OCI-LY7 (cell line): ENCODE data around the gene RHBDL1. TPM values are rescaled to one million over a fixed set of nuclear protein-coding genes. Genes with fewer than 3 reads are reported as not detected.

ENCODE experiments used
- BruUV-seq: library from RNA; stranded (reverse); fragments of 400-500 nt; replicated peaks from 2 replicates; lab custom pipeline; 2021; lab: Mats Ljungman, UMichigan
- CTCF ChIA-PET: fragments of 300-600 bp; sonication (Branson Sonifier 250); formaldehyde crosslinking; loops from one replicate; lab custom pipeline; 2022; ENCODE audit warnings: antibody characterized with exemption; ENCODE audit not compliant: unreplicated experiment; lab: Charles Lee
- POLR2A ChIA-PET: fragments of 300-600 bp; sonication (Branson Sonifier 250); formaldehyde crosslinking; loops from one replicate; lab custom pipeline; 2022; ENCODE audit warnings: antibody characterized with exemption; lab: Charles Lee
- DNase-seq: peaks from one replicate; pipeline ENCODE4 v3.0.0-alpha.2; 2015; ENCODE audit warnings: low spot score
- H2AFZ ChIP-seq: fragments of 200-600 bp; sonication (generic), shearing (Covaris generic); 2 replicates; pipeline ENCODE4 v1.6.1; 2014; ENCODE audit warnings: mild to moderate bottlenecking, antibody characterized with exemption, low read length, moderate library complexity
- H3K27ac ChIP-seq: fragments of 200-600 bp; sonication (generic); 2 replicates; pipeline ENCODE4 v1.5.1; 2014; ENCODE audit warnings: mixed run types, low read depth, mild to moderate bottlenecking, moderate library complexity, low read length, inconsistent platforms; ENCODE audit not compliant: poor library complexity, severe bottlenecking
- H3K36me3 ChIP-seq: fragments of 200-600 bp; sonication (generic); 2 replicates; pipeline ENCODE4 v1.6.1; 2014; ENCODE audit warnings: mild to moderate bottlenecking, antibody characterized with exemption, low read length, moderate library complexity, mixed read lengths; ENCODE audit not compliant: insufficient read depth
- H3K4me1 ChIP-seq: fragments of 200-600 bp; sonication (generic); 2 replicates; pipeline ENCODE4 v1.5.1; 2014; ENCODE audit warnings: mild to moderate bottlenecking, low read length; ENCODE audit not compliant: insufficient read depth, poor library complexity, severe bottlenecking
- H3K4me2 ChIP-seq: fragments of 200-600 bp; sonication (generic); 2 replicates; pipeline ENCODE4 v1.6.1; 2014; ENCODE audit warnings: mild to moderate bottlenecking, low read length
- H3K4me3 ChIP-seq: fragments of 200-600 bp; sonication (generic); 2 replicates; pipeline ENCODE4 v1.5.1; 2014; ENCODE audit warnings: mild to moderate bottlenecking, low read depth, low read length; ENCODE audit not compliant: poor library complexity, severe bottlenecking
- H3K79me2 ChIP-seq: fragments of 200-600 bp; sonication (generic); 2 replicates; pipeline ENCODE4 v1.6.1; 2016; ENCODE audit warnings: low read depth, mild to moderate bottlenecking, low read length, moderate library complexity, mixed read lengths; ENCODE audit not compliant: insufficient read depth
- H3K9me2 ChIP-seq: fragments of 200-600 bp; sonication (generic); 2 replicates; pipeline ENCODE4 v1.6.1; 2016; ENCODE audit warnings: mild to moderate bottlenecking, low read length, mixed read lengths; ENCODE audit not compliant: insufficient read depth
- H3K9me3 ChIP-seq: fragments of 200-600 bp; sonication (generic); 2 replicates; pipeline ENCODE4 v1.6.1; 2014; ENCODE audit warnings: mild to moderate bottlenecking, mixed run types, low read length, mixed read lengths
- H4K20me1 ChIP-seq: fragments of 200-600 bp; sonication (generic); 2 replicates; pipeline ENCODE4 v1.6.1; 2014; ENCODE audit warnings: mild to moderate bottlenecking, antibody characterized with exemption, low read length, moderate library complexity, mixed read lengths; ENCODE audit not compliant: insufficient read depth
- CTCF ChIP-seq: fragments of 200-600 bp; sonication (generic); conservative IDR thresholded peaks from 2 replicates; pipeline ENCODE4 v1.5.1; 2014; ENCODE audit warnings: mild to moderate bottlenecking, antibody characterized with exemption, low read length, moderate library complexity, mixed read lengths
- EZH2phosphoT487 ChIP-seq: fragments of 200-600 bp; sonication (generic); IDR thresholded peaks from 2 replicates; pipeline ENCODE4 v1.6.1; 2018; ENCODE audit warnings: low read depth, borderline replicate concordance, mild to moderate bottlenecking, mixed run types, antibody characterized with exemption, low read length, moderate library complexity, mixed read lengths
- intact Hi-C: fragments of 100-400 bp; cut with micrococcal nuclease; formaldehyde crosslinking; loops from one replicate; pipeline ENCODE4 v1.10.0; 2022; ENCODE audit not compliant: unreplicated experiment
- total RNA-seq, 2 experiments: library from RNA; depleted of rRNA in 1 of 2; stranded (reverse); fragments of >200 nt in 1 of 2; shearing (Covaris generic) in 1 of 2; gene quantifications; 2 replicates each; pipeline ENCODE4 v1.2.3, GENCODE V29; 2014 to 2022

RHBDL1 gene
- total RNA-seq, 2 experiments from 2014 or later, result 4.2 TPM

GRCh38 chr16:716768-717325 is 41.4 kb downstream of the RHBDL1 start:
- Histone ChIP-seq H3K4me2 (no peak overlapping the region), H3K9me2 (no peaks in the 10 kb centered on the region), H4K20me1 (no peaks in the 10 kb centered on the region), H3K4me3 (no peak overlapping the region), H2AFZ (no peak overlapping the region), H3K36me3 (no peaks in the 10 kb centered on the region), H3K4me1 (peaks cover 41% of the 10 kb centered on the region), H3K79me2 (no peaks in the 10 kb centered on the region), H3K27ac (no peak overlapping the region), H3K9me3 (no peaks in the 10 kb centered on the region)
- TF ChIP-seq EZH2phosphoT487 (no peak), CTCF (no peak)
- ChIA-PET CTCF (interaction anchor here (1.0 kb wide), 1 partner anchor 72 kb away, joined by 4 read pairs; the partner anchor contains the start of genes CHTF18 and RPUSD1), POLR2A (no interaction called here)
- no TSS peak for BruUV-seq
- intact Hi-C loops, result no loop called here
- no peak for DNase-seq

DNA sequence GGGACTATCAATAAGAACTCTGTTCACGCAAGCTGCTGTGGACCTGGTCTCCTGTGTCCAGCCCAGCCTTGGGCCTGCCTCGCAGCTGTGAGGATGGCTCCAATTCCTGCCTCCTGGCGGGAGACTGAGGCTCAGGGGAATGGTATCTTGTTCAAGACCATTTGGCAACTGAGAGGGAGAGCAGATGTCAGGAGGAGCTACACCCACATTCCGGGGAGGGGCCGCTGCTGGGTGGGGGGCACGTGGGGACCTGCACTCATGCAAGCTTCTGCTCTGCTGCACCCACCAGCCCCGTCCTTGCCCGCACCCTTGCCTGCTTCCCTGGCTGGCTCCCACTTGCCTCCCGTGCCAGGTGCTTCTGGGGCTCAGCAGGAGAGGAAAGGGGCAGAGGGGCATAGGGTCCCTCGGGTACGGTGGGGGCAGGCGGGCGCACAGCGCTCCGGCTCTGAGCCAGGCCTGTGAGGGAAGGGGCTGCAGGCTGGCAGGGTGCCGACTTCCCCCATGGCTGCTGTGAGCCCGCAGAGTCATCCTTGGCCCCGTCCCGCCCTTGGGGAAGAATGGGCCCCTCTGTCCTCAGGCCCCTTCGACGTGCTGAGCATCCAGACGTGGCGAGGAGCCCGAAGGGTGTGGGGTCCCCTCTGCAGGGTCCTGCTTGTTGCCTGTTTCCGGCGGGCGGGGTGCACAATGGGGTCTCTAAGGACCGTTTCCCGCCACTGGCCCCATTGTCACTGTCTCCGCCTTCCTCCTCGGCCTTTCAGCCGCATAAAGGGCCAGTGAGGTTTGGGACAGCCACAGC is 42.2 kb downstream of the RHBDL1 start:
- H3K4me2 ChIP-seq, result no peak overlapping the region
- intact Hi-C loops, result no loop called here
- peaks cover 49% of the 10 kb centered on the region for H3K4me1 ChIP-seq
- DNase-seq, result no peak
- no TSS peak for BruUV-seq
- POLR2A ChIA-PET, result no interaction called here
- CTCF ChIA-PET, result no interaction called here
- no peaks in the 10 kb centered on the region for H3K79me2 ChIP-seq
- TF ChIP-seq CTCF (no peak), EZH2phosphoT487 (no peak)
- no peaks in the 10 kb centered on the region for H4K20me1 ChIP-seq
- H3K4me3 ChIP-seq, result no peak overlapping the region
- H3K27ac ChIP-seq, result no peak overlapping the region
- H2AFZ ChIP-seq, result no peak overlapping the region
- H3K9me2 ChIP-seq, result no peaks in the 10 kb centered on the region
- H3K9me3 ChIP-seq, result no peaks in the 10 kb centered on the region
- 0 out of 2 replicates have a peak, but pooled peaks cover 1% of the 10 kb centered on the region for H3K36me3 ChIP-seq

GRCh38 chr16:718389-718788 is 42.9 kb downstream of the RHBDL1 start:
- Histone ChIP-seq H3K4me1 (peaks cover 55% of the 10 kb centered on the region), H3K9me3 (no peaks in the 10 kb centered on the region), H3K27ac (no peak overlapping the region), H3K4me3 (no peak overlapping the region), H3K4me2 (no peak overlapping the region), H3K79me2 (no peaks in the 10 kb centered on the region), H3K9me2 (no peaks in the 10 kb centered on the region), H3K36me3 (0 out of 2 replicates have a peak, but pooled peaks cover 9% of the 10 kb centered on the region), H2AFZ (no peak overlapping the region), H4K20me1 (no peaks in the 10 kb centered on the region)
- intact Hi-C loops, result no loop called here
- ChIA-PET CTCF (no interaction called here), POLR2A (no interaction called here)
- TF ChIP-seq EZH2phosphoT487 (no peak), CTCF (no peak)
- DNase-seq, result no peak
- BruUV-seq, result no TSS peak
